Neural cell (in vitro differentiated cells): ENCODE measurements around the gene ADD1. TPM values are rescaled to one million over a fixed set of nuclear protein-coding genes. Genes with fewer than 3 reads are reported as not detected.

Experiments
- H2AFZ ChIP-seq: fragments of 200-600, 300-800 bp; sonication (generic), shearing (Covaris generic); 2 replicates; pipeline ENCODE4 v1.6.0; 2014; ENCODE audit warnings: low read depth, mild to moderate bottlenecking, antibody characterized with exemption, low read length, moderate library complexity
- H3F3A ChIP-seq: fragments of 200-600 bp; shearing (Covaris generic); 2 replicates; pipeline ENCODE4 v1.6.1; 2016; ENCODE audit warnings: mild to moderate bottlenecking, moderate library complexity, mixed read lengths, antibody characterized with exemption, low read length; ENCODE audit not compliant: insufficient read depth, poor library complexity, severe bottlenecking
- H3K27ac ChIP-seq: fragments of 200-600, 300-800 bp; sonication (generic), shearing (Covaris generic); 2 replicates; pipeline ENCODE4 v1.5.1; 2014; ENCODE audit warnings: mild to moderate bottlenecking, low read length, moderate library complexity
- H3K27me3 ChIP-seq: fragments of 300-800, 200-600 bp; sonication (generic), shearing (Covaris generic); 2 replicates; pipeline ENCODE4 v1.6.0; 2014; ENCODE audit warnings: mild to moderate bottlenecking, low read depth, low read length, moderate library complexity; ENCODE audit not compliant: insufficient read depth
- H3K36me3 ChIP-seq: fragments of 300-800, 200-600 bp; sonication (generic), shearing (Covaris generic); 2 replicates; pipeline ENCODE4 v1.5.1; 2014; ENCODE audit warnings: mild to moderate bottlenecking, antibody characterized with exemption, low read length, moderate library complexity; ENCODE audit not compliant: insufficient read depth
- H3K4me2 ChIP-seq: fragments of 300-800, 200-600 bp; sonication (generic), shearing (Covaris generic); 2 replicates; pipeline ENCODE4 v1.6.0; 2014; ENCODE audit warnings: mild to moderate bottlenecking, low read length
- H3K4me3 ChIP-seq: fragments of 300-800, 200-600 bp; sonication (generic), shearing (Covaris generic); 2 replicates; pipeline ENCODE4 v1.5.1; 2014; ENCODE audit warnings: mild to moderate bottlenecking, low read length, moderate library complexity
- H3K79me2 ChIP-seq: fragments of 200-600 bp; shearing (Covaris generic); replicated peaks from 2 replicates; pipeline ENCODE4 v1.6.0; 2014; ENCODE audit warnings: mild to moderate bottlenecking, low read length, moderate library complexity; ENCODE audit not compliant: insufficient read depth
- H3K9ac ChIP-seq: fragments of 300-800, 200-600 bp; sonication (generic), shearing (Covaris generic); 2 replicates; pipeline ENCODE4 v1.6.1; 2016; ENCODE audit warnings: mild to moderate bottlenecking, low read length, mixed read lengths
- H3K9me2 ChIP-seq: fragments of 200-600 bp; shearing (Covaris generic); 2 replicates; pipeline ENCODE4 v1.6.1; 2016; ENCODE audit warnings: mild to moderate bottlenecking, low read length, mixed read lengths; ENCODE audit not compliant: insufficient read depth
- H3K9me3 ChIP-seq: fragments of 200-600, 300-800 bp; sonication (generic), shearing (Covaris generic); 2 replicates; pipeline ENCODE4 v1.6.1; 2016; ENCODE audit warnings: mild to moderate bottlenecking, mixed run types, low read length, moderate library complexity, mixed read lengths
- H4K20me1 ChIP-seq: fragments of 200-600 bp; shearing (Covaris generic); 2 replicates; pipeline ENCODE4 v1.6.1; 2016; ENCODE audit warnings: mild to moderate bottlenecking, mixed run types; ENCODE audit not compliant: insufficient read depth
- CTCF ChIP-seq: fragments of 450-650 bp; IDR thresholded peaks from 2 replicates; pipeline ENCODE4 v1.5.1; 2014; ENCODE audit warnings: antibody characterized with exemption, mild to moderate bottlenecking, moderate library complexity; ENCODE audit not compliant: poor library complexity, severe bottlenecking
- EP300 ChIP-seq: fragments of 450-650 bp; conservative IDR thresholded peaks from 2 replicates; pipeline ENCODE4 v1.6.1; 2014; ENCODE audit warnings: antibody characterized with exemption, mild to moderate bottlenecking, moderate library complexity; ENCODE audit not compliant: poor library complexity, severe bottlenecking
- EZH2 ChIP-seq: fragments of 200-600, 300-800 bp; shearing (Covaris generic), sonication (generic); IDR thresholded peaks from 2 replicates; pipeline ENCODE4 v1.6.1; 2014; ENCODE audit warnings: antibody characterized with exemption, low read length, borderline replicate concordance, mild to moderate bottlenecking; ENCODE audit not compliant: insufficient read depth, poor library complexity, severe bottlenecking
- MXI1 ChIP-seq: fragments of 450-650 bp; conservative IDR thresholded peaks from 2 replicates; pipeline ENCODE4 v1.6.1; 2014; ENCODE audit warnings: antibody characterized with exemption, mild to moderate bottlenecking; ENCODE audit not compliant: poor library complexity, severe bottlenecking
- POLR2AphosphoS5 ChIP-seq: IDR thresholded peaks from 2 replicates; pipeline ENCODE4 v1.6.1; 2012
- RAD21 ChIP-seq: fragments of 450-650 bp; conservative IDR thresholded peaks from 2 replicates; pipeline ENCODE4 v1.6.1; 2014; ENCODE audit warnings: antibody characterized with exemption, mild to moderate bottlenecking, moderate library complexity
- REST ChIP-seq: IDR thresholded peaks from 2 replicates; pipeline ENCODE4 v1.6.1; 2012; ENCODE audit warnings: borderline replicate concordance
- SMC3 ChIP-seq: fragments of 450-650 bp; conservative IDR thresholded peaks from 2 replicates; pipeline ENCODE4 v1.6.1; 2014; ENCODE audit warnings: antibody characterized with exemption, mild to moderate bottlenecking, moderate library complexity; ENCODE audit not compliant: poor library complexity
- TAF1 ChIP-seq: IDR thresholded peaks from 2 replicates; pipeline ENCODE4 v1.6.1; 2012; ENCODE audit warnings: low read depth
- polyA plus RNA-seq: library from polyadenylated mRNA; depleted of rRNA; stranded (reverse); fragments of >200 nt; gene quantifications from 2 replicates; pipeline ENCODE4 v1.2.3, GENCODE V29; 2014

The ADD1 gene
- polyA plus RNA-seq, 1 donor from 2014 or later, result 190 TPM

DNA sequence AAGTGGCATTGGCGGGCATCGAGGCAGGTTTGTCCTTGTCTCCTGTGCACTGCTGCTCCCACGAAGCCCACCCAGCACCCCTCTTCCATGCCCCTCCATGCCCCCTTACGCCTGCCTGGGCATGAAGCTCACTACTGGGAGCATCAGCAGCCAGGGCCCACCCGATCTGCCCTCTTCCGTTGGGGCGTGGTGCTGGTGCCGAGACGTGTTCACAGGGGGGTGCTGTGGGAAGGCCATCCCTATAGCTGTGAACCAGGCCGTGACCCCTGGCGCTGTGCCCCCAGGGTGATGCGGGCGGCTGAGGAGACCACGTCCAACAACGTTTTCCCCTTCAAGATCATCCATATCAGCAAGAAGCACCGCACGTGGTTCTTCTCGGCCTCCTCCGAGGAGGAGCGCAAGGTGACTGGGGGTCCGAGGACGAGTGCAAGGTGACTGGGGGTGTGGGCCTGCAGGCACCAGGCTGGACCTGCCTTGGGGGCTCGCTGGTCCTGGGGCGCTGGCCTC lies 19.3 kb upstream of the ADD1 start:
- no peak for TF ChIP-seq TAF1
- TF ChIP-seq RAD21, result no peak
- TF ChIP-seq POLR2AphosphoS5, result no peak
- TF ChIP-seq EZH2, result no peak
- no peak for TF ChIP-seq CTCF
- TF ChIP-seq MXI1, result no peak
- no peak for TF ChIP-seq EP300
- TF ChIP-seq SMC3, result no peak
- TF ChIP-seq REST, result no peak
- H3K9ac ChIP-seq, result no peak overlapping the region
- H4K20me1 ChIP-seq, result no peaks in the 10 kb centered on the region
- no peak overlapping the region for H2AFZ ChIP-seq
- H3K9me3 ChIP-seq, result no peaks in the 10 kb centered on the region
- H3K27me3 ChIP-seq, result no peaks in the 10 kb centered on the region
- H3K79me2 ChIP-seq, result peaks cover 9% of the 10 kb centered on the region
- no peaks in the 10 kb centered on the region for H3K9me2 ChIP-seq
- no peaks in the 10 kb centered on the region for H3K36me3 ChIP-seq
- no peak overlapping the region for H3K4me2 ChIP-seq
- H3K27ac ChIP-seq, result no peak overlapping the region
- H3K4me3 ChIP-seq, result no peak overlapping the region
- H3F3A ChIP-seq, result no peaks in the 10 kb centered on the region

- H3K36me3 ChIP-seq, result no peaks in the 10 kb centered on the region
Observed at GRCh38 chr4:2824836-2825381, 18.7 kb upstream of the ADD1 start.

GRCh38 chr4:2825740-2826139 lies 17.9 kb upstream of the ADD1 start:
- H3K36me3 ChIP-seq, result no peaks in the 10 kb centered on the region
- H3K4me2 ChIP-seq, result no peak overlapping the region
- TF ChIP-seq EZH2, result no peak
- no peak for TF ChIP-seq EP300
- TF ChIP-seq TAF1, result no peak
- no peak overlapping the region for H3K27ac ChIP-seq
- no peak overlapping the region for H3K9ac ChIP-seq
- H3F3A ChIP-seq, result no peaks in the 10 kb centered on the region
- no peak overlapping the region for H2AFZ ChIP-seq
- no peaks in the 10 kb centered on the region for H3K27me3 ChIP-seq
- H3K79me2 ChIP-seq, result no peaks in the 10 kb centered on the region
- no peaks in the 10 kb centered on the region for H3K9me2 ChIP-seq
- H3K4me3 ChIP-seq, result no peak overlapping the region
- H3K9me3 ChIP-seq, result no peaks in the 10 kb centered on the region
- H4K20me1 ChIP-seq, result no peaks in the 10 kb centered on the region

More at GRCh38 chr4:2824836-2825381, 18.7 kb upstream of the ADD1 start:
- Histone ChIP-seq H3K27me3 (no peaks in the 10 kb centered on the region), H4K20me1 (no peaks in the 10 kb centered on the region), H3K4me3 (no peak overlapping the region), H3F3A (no peaks in the 10 kb centered on the region), H3K9ac (no peak overlapping the region), H3K9me3 (no peaks in the 10 kb centered on the region), H3K4me2 (no peak overlapping the region), H2AFZ (no peak overlapping the region), H3K27ac (no peak overlapping the region), H3K9me2 (no peaks in the 10 kb centered on the region), H3K79me2 (peaks cover 4% of the 10 kb centered on the region)
- TF ChIP-seq EZH2, result no peak
